ENCODE results near the gene KCNK15.

The KCNK15 gene

DNA sequence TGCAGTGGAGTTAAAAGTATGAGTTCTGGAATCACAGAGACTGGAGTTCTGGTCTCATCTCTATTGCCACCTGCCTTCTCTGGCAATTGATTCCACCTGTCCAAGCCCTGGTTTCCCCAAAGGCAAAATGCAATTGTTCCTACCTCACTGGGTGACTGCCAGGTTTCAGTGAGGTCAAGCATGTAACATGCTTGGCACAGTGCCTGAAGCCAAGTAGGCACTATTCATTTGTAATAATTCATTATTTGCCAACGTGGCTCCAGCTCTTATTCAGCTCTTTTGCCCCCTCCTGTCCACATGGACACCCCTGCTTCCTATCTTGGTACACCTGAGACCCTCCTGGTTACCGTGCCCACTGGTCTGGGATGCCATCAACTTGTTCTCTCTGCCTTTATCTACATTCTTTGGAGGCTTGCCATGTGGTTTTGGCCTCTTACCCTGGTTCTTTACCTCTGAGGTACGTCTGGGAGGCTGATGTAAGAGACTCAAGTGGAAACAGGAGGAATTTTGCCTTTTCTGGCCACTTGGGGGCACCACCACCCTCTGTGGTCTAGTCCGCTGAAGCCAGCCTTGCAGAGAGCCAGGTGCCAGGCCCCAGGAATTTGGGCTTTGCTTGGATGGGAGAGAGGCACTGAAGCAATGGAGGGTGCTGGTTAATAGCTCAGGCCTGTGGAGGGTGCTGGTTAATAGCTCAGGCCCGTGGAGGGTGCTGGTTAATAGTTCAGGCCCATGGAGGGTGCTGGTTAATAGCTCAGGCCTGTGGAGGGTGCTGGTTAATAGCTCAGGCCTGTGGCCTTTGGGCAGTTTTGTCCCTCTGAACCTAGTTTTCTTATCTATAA lies 1.7 kb downstream of the KCNK15 start:
- Histone ChIP-seq H3K36me3 (ENCODE audit: insufficient read depth, low read length) (no peaks in the 10 kb centered on the region), H3K9me3 (ENCODE audit: insufficient read depth, low read depth, low read length) (no peaks in the 10 kb centered on the region), H3K4me2 (ENCODE audit: low read depth, low read length, poor library complexity, severe bottlenecking) (no peak overlapping the region)

DNA sequence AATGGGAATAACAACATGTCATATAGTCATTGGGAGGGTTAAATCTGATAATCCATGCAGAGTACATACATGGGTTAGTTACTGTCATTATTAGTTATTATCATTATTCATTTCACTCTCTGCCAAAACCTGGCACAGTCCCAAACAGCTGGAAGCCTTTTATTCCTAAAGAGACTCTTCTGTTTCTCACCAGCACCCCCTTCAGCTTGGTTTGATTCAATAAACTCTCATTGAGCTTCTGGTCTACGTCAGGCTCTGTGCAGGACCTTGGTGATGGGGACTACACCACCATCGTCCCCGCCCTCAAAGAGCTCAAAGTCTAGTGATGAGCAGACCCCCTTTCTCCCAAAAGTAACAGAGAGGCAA lies 2.3 kb downstream of the KCNK15 start:
- H2AFZ ChIP-seq (ENCODE audit: low read length): no peak overlapping the region
- TF ChIP-seq EZH2phosphoT487 (IDR thresholded peaks at IDR 0.05; ENCODE audit: borderline replicate concordance): no peak
- TF ChIP-seq, protein P1, sequence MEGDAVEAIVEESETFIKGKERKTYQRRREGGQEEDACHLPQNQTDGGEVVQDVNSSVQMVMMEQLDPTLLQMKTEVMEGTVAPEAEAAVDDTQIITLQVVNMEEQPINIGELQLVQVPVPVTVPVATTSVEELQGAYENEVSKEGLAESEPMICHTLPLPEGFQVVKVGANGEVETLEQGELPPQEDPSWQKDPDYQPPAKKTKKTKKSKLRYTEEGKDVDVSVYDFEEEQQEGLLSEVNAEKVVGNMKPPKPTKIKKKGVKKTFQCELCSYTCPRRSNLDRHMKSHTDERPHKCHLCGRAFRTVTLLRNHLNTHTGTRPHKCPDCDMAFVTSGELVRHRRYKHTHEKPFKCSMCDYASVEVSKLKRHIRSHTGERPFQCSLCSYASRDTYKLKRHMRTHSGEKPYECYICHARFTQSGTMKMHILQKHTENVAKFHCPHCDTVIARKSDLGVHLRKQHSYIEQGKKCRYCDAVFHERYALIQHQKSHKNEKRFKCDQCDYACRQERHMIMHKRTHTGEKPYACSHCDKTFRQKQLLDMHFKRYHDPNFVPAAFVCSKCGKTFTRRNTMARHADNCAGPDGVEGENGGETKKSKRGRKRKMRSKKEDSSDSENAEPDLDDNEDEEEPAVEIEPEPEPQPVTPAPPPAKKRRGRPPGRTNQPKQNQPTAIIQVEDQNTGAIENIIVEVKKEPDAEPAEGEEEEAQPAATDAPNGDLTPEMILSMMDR (conservative IDR thresholded peaks at IDR 0.05; ENCODE audit: low read length): no peak
- no peak overlapping the region for H3K9ac ChIP-seq (ENCODE audit: low read depth, low read length, poor library complexity, severe bottlenecking)
- no peaks in the 10 kb centered on the region for H3K9me2 ChIP-seq (replicated peaks; ENCODE audit: low read depth, low read length)
- H3K4me2 ChIP-seq (ENCODE audit: low read depth, low read length, poor library complexity, severe bottlenecking): no peak overlapping the region
- H3K36me3 ChIP-seq (ENCODE audit: insufficient read depth, low read length): no peaks in the 10 kb centered on the region
- H4K20me1 ChIP-seq (ENCODE audit: insufficient read depth, low read length, poor library complexity, severe bottlenecking): no peaks in the 10 kb centered on the region
- H3F3A ChIP-seq (ENCODE audit: low read depth): no peaks in the 10 kb centered on the region
- no peaks in the 10 kb centered on the region for H3K9me3 ChIP-seq (ENCODE audit: insufficient read depth, low read depth, low read length)
- H3K79me2 ChIP-seq (ENCODE audit: insufficient read depth, low read length): no peaks in the 10 kb centered on the region
- peaks cover 17% of the 10 kb centered on the region for H3K27me3 ChIP-seq (ENCODE audit: insufficient read depth, low read length, poor library complexity, severe bottlenecking)
- no peak overlapping the region for H3K4me3 ChIP-seq (ENCODE audit: low read length, poor library complexity, severe bottlenecking)
- no peaks in the 10 kb centered on the region for H3K4me1 ChIP-seq (ENCODE audit: insufficient read depth, low read length, poor library complexity, severe bottlenecking)

More for the DNA sequence above, 1.7 kb downstream of the KCNK15 start:
- no peaks in the 10 kb centered on the region for H3F3A ChIP-seq (ENCODE audit: low read depth)
- H3K4me1 ChIP-seq (ENCODE audit: insufficient read depth, low read length, poor library complexity, severe bottlenecking): no peaks in the 10 kb centered on the region
- no peaks in the 10 kb centered on the region for H3K9me2 ChIP-seq (replicated peaks; ENCODE audit: low read depth, low read length)
- no peak overlapping the region for H3K9ac ChIP-seq (ENCODE audit: low read depth, low read length, poor library complexity, severe bottlenecking)
- no peaks in the 10 kb centered on the region for H3K79me2 ChIP-seq (ENCODE audit: insufficient read depth, low read length)
- H3K4me3 ChIP-seq (ENCODE audit: low read length, poor library complexity, severe bottlenecking): no peak overlapping the region
- H4K20me1 ChIP-seq (ENCODE audit: insufficient read depth, low read length, poor library complexity, severe bottlenecking): no peaks in the 10 kb centered on the region
- peaks cover 23% of the 10 kb centered on the region for H3K27me3 ChIP-seq (ENCODE audit: insufficient read depth, low read length, poor library complexity, severe bottlenecking)
- H2AFZ ChIP-seq (ENCODE audit: low read length): peak overlapping the region; percentile 24; the same call in 1 of the 2 replicates
- TF ChIP-seq EZH2phosphoT487 (IDR thresholded peaks at IDR 0.05; ENCODE audit: borderline replicate concordance): no peak
- TF ChIP-seq, protein P1 (conservative IDR thresholded peaks at IDR 0.05; ENCODE audit: low read length): peak; percentile 84

DNA sequence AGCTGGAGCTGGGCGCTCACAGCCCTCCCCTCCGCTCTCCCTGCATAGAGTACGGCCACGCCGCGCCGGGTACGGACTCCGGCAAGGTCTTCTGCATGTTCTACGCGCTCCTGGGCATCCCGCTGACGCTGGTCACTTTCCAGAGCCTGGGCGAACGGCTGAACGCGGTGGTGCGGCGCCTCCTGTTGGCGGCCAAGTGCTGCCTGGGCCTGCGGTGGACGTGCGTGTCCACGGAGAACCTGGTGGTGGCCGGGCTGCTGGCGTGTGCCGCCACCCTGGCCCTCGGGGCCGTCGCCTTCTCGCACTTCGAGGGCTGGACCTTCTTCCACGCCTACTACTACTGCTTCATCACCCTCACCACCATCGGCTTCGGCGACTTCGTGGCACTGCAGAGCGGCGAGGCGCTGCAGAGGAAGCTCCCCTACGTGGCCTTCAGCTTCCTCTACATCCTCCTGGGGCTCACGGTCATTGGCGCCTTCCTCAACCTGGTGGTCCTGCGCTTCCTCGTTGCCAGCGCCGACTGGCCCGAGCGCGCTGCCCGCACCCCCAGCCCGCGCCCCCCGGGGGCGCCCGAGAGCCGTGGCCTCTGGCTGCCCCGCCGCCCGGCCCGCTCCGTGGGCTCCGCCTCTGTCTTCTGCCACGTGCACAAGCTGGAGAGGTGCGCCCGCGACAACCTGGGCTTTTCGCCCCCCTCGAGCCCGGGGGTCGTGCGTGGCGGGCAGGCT lies 4.6 kb downstream of the KCNK15 start:
- no peaks in the 10 kb centered on the region for H3K36me3 ChIP-seq (ENCODE audit: insufficient read depth, low read length)
- H3K4me1 ChIP-seq (ENCODE audit: insufficient read depth, low read length, poor library complexity, severe bottlenecking): no peaks in the 10 kb centered on the region
- no peak overlapping the region for H2AFZ ChIP-seq (ENCODE audit: low read length)
- no peak overlapping the region for H3K4me3 ChIP-seq (ENCODE audit: low read length, poor library complexity, severe bottlenecking)
- H3K9ac ChIP-seq (ENCODE audit: low read depth, low read length, poor library complexity, severe bottlenecking): no peak overlapping the region
- no peaks in the 10 kb centered on the region for H3F3A ChIP-seq (ENCODE audit: low read depth)
- TF ChIP-seq, protein P1 (conservative IDR thresholded peaks at IDR 0.05; ENCODE audit: low read length): no peak; the same call in 1 of the 2 replicates
- TF ChIP-seq EZH2phosphoT487 (IDR thresholded peaks at IDR 0.05; ENCODE audit: borderline replicate concordance): no peak
- no peaks in the 10 kb centered on the region for H3K9me3 ChIP-seq (ENCODE audit: insufficient read depth, low read depth, low read length)
- no peaks in the 10 kb centered on the region for H4K20me1 ChIP-seq (ENCODE audit: insufficient read depth, low read length, poor library complexity, severe bottlenecking)
- no peak overlapping the region for H3K4me2 ChIP-seq (ENCODE audit: low read depth, low read length, poor library complexity, severe bottlenecking)
- H3K27me3 ChIP-seq (ENCODE audit: insufficient read depth, low read length, poor library complexity, severe bottlenecking): peaks cover 11% of the 10 kb centered on the region
- H3K9me2 ChIP-seq (replicated peaks; ENCODE audit: low read depth, low read length): no peaks in the 10 kb centered on the region
- no peaks in the 10 kb centered on the region for H3K79me2 ChIP-seq (ENCODE audit: insufficient read depth, low read length)
